ENCODE measurements around the gene DYNLRB1.
A peak's percentile ranks its signal among the peaks of the same experiment; 100 is the strongest.
"Not testable (repeated sequence)": the region's sequence is repeated elsewhere in the genome, so short reads cannot be mapped to it uniquely, and the experiment has no call there.

Gene DYNLRB1

DNA sequence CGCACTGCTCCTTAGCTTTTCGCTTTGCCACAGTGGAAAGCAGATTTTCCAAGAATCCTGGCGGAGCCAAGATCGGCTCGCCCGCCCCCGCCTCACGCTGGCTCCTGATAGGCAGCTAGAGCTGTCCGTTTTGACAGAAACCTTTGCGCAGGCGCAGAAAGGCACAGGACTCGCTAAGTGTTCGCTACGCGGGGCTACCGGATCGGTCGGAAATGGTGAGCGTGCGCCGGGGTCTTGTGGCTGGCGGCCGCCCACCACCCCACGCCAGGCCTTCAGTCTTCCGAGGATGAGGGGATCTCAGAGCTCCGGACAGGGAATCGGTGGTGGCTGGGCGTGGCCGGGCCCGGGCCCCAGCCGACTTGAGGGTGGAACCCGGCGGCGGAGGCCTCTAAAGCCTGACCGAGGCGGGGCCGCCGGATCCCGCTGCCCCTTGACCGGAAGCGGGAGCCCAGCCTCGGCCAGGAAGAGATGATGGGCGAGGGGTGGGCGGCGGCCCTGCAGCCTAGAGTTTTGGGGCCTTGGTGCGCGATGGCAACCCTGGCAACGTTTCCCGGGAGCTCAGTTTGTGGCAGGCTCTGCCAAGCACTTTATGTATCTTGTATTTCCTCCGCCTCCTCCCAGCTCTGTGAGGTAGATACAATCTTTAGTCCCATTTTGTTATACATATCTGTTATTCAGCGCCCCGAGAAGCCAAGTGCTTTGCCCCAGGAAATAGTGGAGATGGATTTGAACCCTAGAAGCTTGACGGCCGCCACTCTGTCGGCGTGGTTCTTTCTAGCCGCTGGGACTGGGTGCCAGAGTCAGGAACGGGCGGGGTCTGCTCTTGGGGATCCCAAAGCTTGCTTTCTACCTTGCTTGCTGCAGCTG is at the start of gene DYNLRB1:
TSS of gene DYNLRB1 (plus strand) at position 176 of the 867 bp plus-strand sequence. CDS start at position 213, 37 bp downstream.
- DNase-seq = peak; percentile 90

GRCh38 chr20:34468951-34469350 is 47.3 kb upstream of the DYNLRB1 start:
- no peak for DNase-seq

- no peak for DNase-seq
These were observed 43.8 kb upstream of the DYNLRB1 start for GRCh38 chr20:34472246-34472925.

- DNase-seq = peak; percentile 9
These were observed 42.8 kb upstream of the DYNLRB1 start for GRCh38 chr20:34473262-34473883.

DNA sequence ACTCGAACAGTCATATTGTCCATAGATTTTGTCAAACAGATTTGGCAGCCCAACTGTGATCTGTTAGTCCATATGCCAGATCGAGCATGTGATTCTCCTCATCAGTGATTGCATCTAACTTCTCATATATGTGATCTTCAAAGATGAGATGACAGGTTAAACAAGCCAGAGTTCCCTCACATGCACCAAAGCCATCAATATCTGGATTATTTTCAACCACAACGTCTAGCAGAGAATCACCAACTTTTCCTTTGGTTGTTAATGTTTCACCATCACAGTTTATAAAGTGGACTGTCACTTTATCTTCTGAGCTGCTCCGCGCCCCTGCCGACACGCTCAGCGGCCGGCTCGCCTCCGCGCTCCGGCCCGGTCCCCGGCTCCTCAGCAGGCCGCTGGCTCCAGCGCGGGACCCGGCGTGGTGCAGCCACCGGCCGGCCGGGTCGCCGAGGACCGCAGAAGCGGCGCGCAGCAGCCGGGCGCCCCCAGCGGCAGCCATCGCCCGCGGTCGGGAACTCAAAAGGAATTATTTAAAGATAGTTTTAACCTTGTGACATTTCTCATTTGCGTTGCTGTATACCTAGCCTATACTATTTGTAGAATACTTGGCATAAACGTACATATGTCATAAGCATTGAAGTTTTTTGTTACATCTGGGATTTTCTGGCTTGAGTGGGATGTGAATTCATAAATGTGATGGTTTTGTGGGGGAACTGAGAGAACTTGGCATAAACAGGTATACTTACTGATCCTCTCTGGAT is 40.1 kb upstream of the DYNLRB1 start:
- no peak for DNase-seq

- no peak for DNase-seq
These were observed 36.6 kb upstream of the DYNLRB1 start for GRCh38 chr20:34479627-34480026.

GRCh38 chr20:34482154-34482553 is 34.1 kb upstream of the DYNLRB1 start:
- not testable (repeated sequence) for DNase-seq

DNA sequence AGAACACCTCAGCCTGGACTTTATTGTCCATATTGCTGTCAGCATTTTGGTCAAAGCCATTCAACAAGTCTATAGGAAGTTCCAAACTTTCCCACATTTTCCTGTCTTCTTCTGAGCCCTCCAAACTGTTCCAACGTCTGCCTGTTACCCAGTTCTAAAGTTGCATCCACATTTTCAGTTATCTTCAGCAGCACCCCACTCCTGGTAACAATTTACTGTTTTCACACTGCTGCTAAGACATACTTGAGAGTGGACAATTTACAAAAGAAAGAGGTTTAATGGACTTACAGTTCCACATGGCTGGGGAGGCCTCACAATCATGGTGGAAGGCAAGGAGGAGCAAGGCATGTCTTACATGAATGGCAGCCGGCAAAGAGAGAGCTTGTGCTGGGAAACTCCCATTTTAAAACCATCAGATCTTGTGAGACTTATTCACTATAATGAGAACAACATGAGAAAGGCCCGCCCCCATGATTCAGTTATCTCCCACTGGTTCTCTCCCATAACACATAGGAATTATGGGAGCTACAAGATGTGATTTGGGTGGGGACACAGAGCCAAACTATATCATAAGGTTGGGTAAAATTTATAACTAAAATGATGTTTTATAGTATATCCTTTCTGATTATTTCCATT is 32.5 kb upstream of the DYNLRB1 start:
- not testable (repeated sequence) for DNase-seq

DNA sequence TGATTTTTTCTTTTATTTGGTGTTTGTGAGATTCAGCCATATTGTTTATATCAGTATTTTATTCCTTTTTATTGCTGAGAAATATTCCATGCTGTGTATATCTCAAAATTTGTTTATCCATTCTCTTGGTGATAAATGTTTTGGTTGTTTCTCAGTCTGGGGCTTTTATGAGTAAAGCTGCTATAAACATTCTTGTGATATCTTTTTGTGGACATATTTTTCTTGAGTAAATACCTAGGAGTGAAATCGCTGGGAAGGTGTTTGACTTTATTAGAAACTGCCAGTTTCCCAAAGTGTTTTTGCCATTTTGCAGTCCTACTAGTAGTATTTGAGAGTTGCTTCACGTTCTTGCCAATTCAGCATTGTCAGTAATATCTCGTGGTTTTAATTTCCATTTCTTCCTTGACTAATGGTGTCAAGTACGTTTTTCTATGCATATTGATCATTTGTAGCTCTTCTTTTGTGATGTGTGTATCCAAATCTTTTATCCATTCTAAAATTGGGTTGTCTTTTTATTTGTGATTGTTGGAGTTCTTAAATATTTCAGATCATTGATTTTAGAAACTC is 31.1 kb upstream of the DYNLRB1 start:
- DNase-seq = no peak

DNA sequence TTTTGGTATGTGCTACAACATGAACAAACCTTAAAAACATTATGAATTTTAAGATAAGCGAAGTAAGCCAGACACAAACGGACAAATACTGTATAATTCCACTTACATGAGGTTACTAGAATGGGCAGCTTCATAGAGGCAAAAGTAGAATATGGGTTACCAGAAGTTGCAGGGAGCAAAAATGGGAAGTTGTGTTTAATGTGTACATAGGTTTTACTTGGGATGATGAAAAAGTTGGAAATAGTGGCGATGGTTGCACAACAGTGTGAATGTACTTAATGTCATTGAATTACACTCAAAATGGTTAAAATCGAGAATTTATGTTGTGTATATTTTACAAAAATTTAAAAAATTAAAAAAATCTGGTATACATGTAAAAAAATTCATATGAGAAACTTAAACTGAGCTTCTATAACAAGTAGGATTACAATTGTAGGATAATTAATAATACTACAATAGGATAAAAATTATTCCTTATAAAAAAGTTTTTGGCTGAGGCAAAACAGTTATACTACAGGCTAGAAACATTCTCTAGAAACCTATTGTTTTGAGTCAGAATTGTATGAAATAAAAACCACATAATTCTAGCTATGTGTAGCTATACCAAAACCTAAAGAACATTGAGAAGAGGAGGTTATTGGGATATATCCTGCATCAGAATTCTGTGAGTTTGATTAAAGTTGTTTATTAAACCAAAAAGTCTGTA is 24.8 kb upstream of the DYNLRB1 start:
- DNase-seq = no peak

DNA sequence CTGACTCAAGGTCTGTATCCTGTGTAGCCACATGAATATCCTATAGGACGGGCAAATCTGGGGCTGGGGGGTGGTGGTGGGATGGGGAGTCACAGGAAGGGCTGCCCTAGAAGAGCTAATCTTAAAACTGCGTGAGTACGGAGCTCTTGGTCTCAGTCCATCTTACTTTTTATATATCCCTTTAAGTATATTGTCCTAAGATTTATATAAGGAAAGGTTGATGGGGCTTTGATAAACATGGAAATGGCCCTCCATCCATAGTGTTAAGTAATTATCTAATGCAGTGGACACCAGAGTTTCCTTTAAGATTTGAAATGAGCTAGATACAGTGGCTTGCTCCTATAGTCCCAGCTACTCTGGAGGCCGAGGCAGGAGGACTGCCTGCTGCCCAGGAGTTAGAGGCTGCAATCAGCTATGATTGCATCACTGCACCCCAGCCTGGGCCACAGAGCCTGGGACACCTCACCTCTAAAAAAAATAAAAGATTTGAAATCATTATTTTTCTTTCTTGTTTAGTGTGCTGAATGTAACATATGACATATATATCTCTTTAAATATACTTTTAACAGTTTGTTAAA is 24.2 kb upstream of the DYNLRB1 start:
- no peak for DNase-seq

DNA sequence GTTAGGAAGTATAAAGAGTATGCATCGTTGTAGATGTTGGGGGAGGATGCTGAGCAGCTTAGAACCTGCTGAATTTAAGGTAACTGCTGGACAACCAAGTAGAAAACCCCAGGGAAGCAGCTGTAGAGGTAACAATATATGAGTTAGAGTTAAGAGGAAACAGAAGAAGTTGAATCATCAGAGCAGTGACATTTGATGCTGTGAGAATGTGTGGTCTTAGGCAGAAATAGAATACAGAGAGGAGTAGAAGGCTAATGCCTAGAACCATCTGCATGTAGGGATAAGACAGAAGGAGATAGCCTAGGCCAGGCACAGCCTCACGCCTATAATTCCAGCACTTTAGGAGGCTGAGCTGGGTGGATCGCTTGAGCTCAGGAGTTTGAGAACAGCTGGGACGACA is 22.6 kb upstream of the DYNLRB1 start:
- DNase-seq = no peak

DNA sequence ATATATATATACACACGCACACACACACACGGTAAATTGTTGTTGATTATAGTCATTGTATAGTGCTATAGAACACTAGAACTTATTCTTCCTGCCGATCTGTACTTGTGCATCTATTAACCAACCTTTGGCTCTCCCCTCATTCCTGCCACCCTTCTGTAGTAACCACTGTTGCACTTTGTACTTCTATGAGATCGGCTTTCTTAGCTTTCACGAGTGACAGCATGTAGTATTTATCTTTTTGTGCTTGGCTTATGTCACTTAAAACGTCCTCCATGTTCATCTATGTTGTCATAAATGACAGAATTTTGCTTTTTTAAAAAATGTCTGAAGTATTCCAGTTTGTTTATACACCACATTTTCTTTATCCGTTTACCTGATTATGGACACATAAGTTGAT is 20.9 kb upstream of the DYNLRB1 start:
- no peak for DNase-seq

GRCh38 chr20:34495916-34496315 is 20.3 kb upstream of the DYNLRB1 start:
- no peak for DNase-seq

DNA sequence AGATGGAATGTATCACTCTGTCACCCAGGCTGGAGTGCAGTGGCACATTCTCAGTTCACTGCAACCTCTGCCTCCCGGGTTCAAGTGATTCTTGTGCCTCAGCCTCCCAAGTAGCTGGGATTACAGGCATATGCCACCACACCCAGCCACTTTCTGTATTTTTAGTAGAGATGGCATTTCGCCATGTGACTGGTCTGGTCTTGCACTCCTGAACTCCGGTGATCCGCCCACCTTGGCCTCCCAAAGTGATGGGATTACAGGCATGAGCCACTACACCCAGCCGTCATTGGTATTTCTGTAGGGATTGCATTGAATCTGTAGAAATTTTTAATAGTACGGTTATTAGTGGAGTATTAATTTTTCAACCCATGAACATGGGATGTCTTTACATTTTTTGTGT is 18.6 kb upstream of the DYNLRB1 start:
- not testable (repeated sequence) for DNase-seq

GRCh38 chr20:34500823-34501222 is 15.4 kb upstream of the DYNLRB1 start:
- no peak for DNase-seq

GRCh38 chr20:34506480-34506879 is 9.7 kb upstream of the DYNLRB1 start:
- DNase-seq = no peak

GRCh38 chr20:34507702-34508413 is 8.4 kb upstream of the DYNLRB1 start:
- DNase-seq = no peak

DNA sequence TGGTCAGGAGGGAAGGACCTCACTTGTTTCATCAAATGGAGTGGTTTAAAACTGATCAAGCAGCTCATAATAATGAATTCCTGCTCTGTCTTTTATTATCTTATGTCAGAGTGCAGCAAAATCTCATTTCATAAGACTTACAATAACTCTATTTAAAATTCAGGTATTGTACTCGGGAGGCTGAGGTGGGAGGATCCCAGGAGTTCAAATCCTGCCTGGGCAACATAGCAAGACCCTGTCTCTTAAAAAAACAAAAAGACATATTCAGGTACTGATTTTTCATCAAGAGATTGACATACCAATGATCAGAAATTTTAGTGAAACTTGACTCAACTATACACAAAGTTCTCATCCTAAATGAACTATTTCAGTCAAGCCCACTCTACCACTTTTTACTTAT is 5.6 kb upstream of the DYNLRB1 start:
- DNase-seq = no peak

DNA sequence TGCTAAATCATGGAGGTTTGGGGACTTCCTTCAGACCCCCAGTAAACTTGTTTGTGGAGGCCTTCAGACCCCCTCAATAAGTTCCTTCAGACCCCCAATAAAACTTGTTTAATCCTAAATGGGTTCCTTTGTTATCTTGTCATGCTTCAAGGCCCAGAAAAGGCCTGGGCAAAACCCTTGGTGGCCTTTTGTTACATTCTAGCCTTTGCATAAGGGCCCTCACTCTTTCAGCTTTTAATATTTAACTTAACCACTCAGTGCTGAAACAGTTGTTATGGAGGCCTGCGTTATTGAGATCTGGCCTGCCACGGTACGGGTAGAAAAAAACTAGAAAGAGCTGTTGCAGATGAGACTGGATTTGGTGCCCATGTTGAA is 4.3 kb upstream of the DYNLRB1 start:
- DNase-seq = no peak
